Endothelial cell of umbilical vein (primary cell): ENCODE results near the gene ZBTB7C. TPM values are rescaled to one million over a fixed set of nuclear protein-coding genes. Genes with fewer than 3 reads are reported as not detected.

Experiments used
- BruUV-seq: library from RNA; stranded (reverse); fragments of 400-500 nt; replicated peaks from 2 replicates; lab custom pipeline; 2021; lab: Mats Ljungman, UMichigan
- CTCF ChIA-PET: fragments of 300-600, 350-600 bp; sonication (Branson Sonifier 250); formaldehyde crosslinking; loops from one replicate; lab custom pipeline; 2021; ENCODE audit warnings: antibody characterized with exemption, inconsistent platforms; lab: Charles Lee
- POLR2A ChIA-PET: fragments of 300-600, 350-600 bp; sonication (Branson Sonifier 250); formaldehyde crosslinking; loops from one replicate; lab custom pipeline; 2021; ENCODE audit warnings: antibody characterized with exemption, inconsistent platforms; lab: Charles Lee
- DNase-seq: peaks from one replicate; pipeline ENCODE4 v3.0.0-alpha.2; 2011; ENCODE audit warnings: low read depth, low spot score
- FAIRE-seq: peaks from 2 replicates; lab custom pipeline; 2011; peaks lifted over from hg19 to GRCh38; lab: Jason Lieb, UNC
- H2AFZ ChIP-seq: 2 replicates; pipeline ENCODE4 v1.6.0; 2012; ENCODE audit warnings: low read depth, low read length, control low read depth, inconsistent platforms
- H3K27ac ChIP-seq: 2 replicates; pipeline ENCODE4 v1.5.1; 2011; ENCODE audit warnings: low read depth, mild to moderate bottlenecking, control low read depth, low read length, moderate library complexity; ENCODE audit not compliant: insufficient read depth
- H3K27me3 ChIP-seq, 2 experiments: 2 replicates each; pipeline versions ENCODE4 v1.6.0 to v1.6.1; 2011; ENCODE audit warnings: low read length in 2 of 2, mixed read lengths in 1 of 2; ENCODE audit not compliant: control insufficient read depth in 2 of 2, insufficient read depth in 2 of 2
- H3K36me3 ChIP-seq, 2 experiments: 2 replicates in 1 of 2; 3 replicates in 1 of 2; pipeline ENCODE4 v1.5.1; 2011; ENCODE audit warnings: low read length in 2 of 2, mild to moderate bottlenecking in 1 of 2, moderate library complexity in 1 of 2; ENCODE audit not compliant: control insufficient read depth in 2 of 2, insufficient read depth in 2 of 2; ENCODE audit errors: extremely low read depth in 1 of 2
- H3K4me1 ChIP-seq: 3 replicates; pipeline ENCODE4 v1.5.1; 2011; ENCODE audit warnings: mild to moderate bottlenecking, low read length; ENCODE audit not compliant: control insufficient read depth, insufficient read depth; ENCODE audit errors: extremely low read depth
- H3K4me2 ChIP-seq: 2 replicates; pipeline ENCODE4 v1.6.1; 2011; ENCODE audit warnings: low read length, control low read depth, mixed read lengths; ENCODE audit not compliant: insufficient read depth
- H3K4me3 ChIP-seq, 3 experiments: fragments of 200-600 bp in 1 of 3; sonication (generic), shearing (Covaris generic) in 1 of 3; replicated peaks in 1 of 3; 2 replicates each; pipeline ENCODE4 v1.5.1; 2011 to 2016; ENCODE audit warnings: control low read depth in 3 of 3, low read length in 3 of 3, mild to moderate bottlenecking in 2 of 3, inconsistent platforms in 1 of 3, low read depth in 1 of 3, moderate library complexity in 1 of 3; ENCODE audit not compliant: insufficient read depth in 1 of 3
- H3K79me2 ChIP-seq: 2 replicates; pipeline ENCODE4 v1.6.0; 2012; ENCODE audit warnings: low read length, inconsistent platforms; ENCODE audit not compliant: control insufficient read depth, insufficient read depth
- H3K9ac ChIP-seq: replicated peaks from 2 replicates; pipeline ENCODE3; 2011; ENCODE audit warnings: low read length, control low read depth; ENCODE audit not compliant: insufficient read depth; ENCODE audit errors: extremely low read depth
- H3K9me1 ChIP-seq: replicated peaks from 3 replicates; pipeline ENCODE4 v1.6.0; 2011; ENCODE audit warnings: mild to moderate bottlenecking, low read length; ENCODE audit not compliant: control insufficient read depth, insufficient read depth; ENCODE audit errors: extremely low read depth
- H3K9me3 ChIP-seq: replicated peaks from 2 replicates; pipeline ENCODE4 v1.5.1; 2012; ENCODE audit warnings: low read length, inconsistent platforms; ENCODE audit not compliant: control insufficient read depth, insufficient read depth
- H4K20me1 ChIP-seq: replicated peaks from 2 replicates; pipeline ENCODE3; 2011; ENCODE audit warnings: mild to moderate bottlenecking, low read length; ENCODE audit not compliant: control insufficient read depth, insufficient read depth; ENCODE audit errors: extremely low read depth
- CTCF ChIP-seq, 2 donors: IDR thresholded peaks; 1 replicate in 1 of 2; 2 replicates in 1 of 2; pipeline ENCODE4 v1.5.1; 2011; ENCODE audit warnings: low read length in 2 of 2, mild to moderate bottlenecking in 2 of 2, moderate library complexity in 2 of 2, control low read depth in 1 of 2, inconsistent platforms in 1 of 2, low read depth in 1 of 2; ENCODE audit not compliant: insufficient read depth in 1 of 2; ENCODE audit errors: extremely low read depth in 1 of 2
- FOS ChIP-seq: IDR thresholded peaks from 2 replicates; pipeline ENCODE4 v1.6.1; 2011; ENCODE audit warnings: mild to moderate bottlenecking, low read length, moderate library complexity, borderline replicate concordance; ENCODE audit not compliant: insufficient read depth
- JUN ChIP-seq: IDR thresholded peaks from 2 replicates; pipeline ENCODE4 v1.6.1; 2011; ENCODE audit warnings: borderline replicate concordance, low read depth; ENCODE audit not compliant: insufficient read length, insufficient read depth
- MYC ChIP-seq: IDR thresholded peaks from one replicate; pipeline ENCODE4 v1.6.1; 2011; ENCODE audit warnings: mild to moderate bottlenecking, low read depth, low read length
- POLR2A ChIP-seq: IDR thresholded peaks from 2 replicates; pipeline ENCODE4 v1.6.1; 2012; ENCODE audit warnings: low read depth, mild to moderate bottlenecking, control low read depth, low read length
- POLR2AphosphoS5 ChIP-seq: IDR thresholded peaks from 2 replicates; pipeline ENCODE4 v1.6.1; 2012; ENCODE audit warnings: low read depth, mild to moderate bottlenecking, control low read depth, low read length, moderate library complexity; ENCODE audit not compliant: insufficient read depth
- dilution Hi-C: fragments of 300-500 bp; cut with MboI; formaldehyde crosslinking; loops from one replicate; pipeline ENCODE4 v1.15.0; 2019; ENCODE audit warnings: low sequenced_read_pairs; ENCODE audit not compliant: extremely low pct_ligation_motif_present
- intact Hi-C: fragments of 100-400 bp; cut with micrococcal nuclease; formaldehyde crosslinking; loops from one replicate; pipeline ENCODE4 v1.10.0; 2022
- polyA plus RNA-seq, 4 experiments: library from polyadenylated mRNA; depleted of rRNA in 3 of 4; stranded (reverse) in 3 of 4; unstranded in 1 of 4; fragments of >200 nt; gene quantifications; 2 replicates each; pipeline versions ENCODE4 v1.2.1 to v1.2.3, GENCODE V29; 2011 to 2012; ENCODE audit warnings: missing spikeins in 1 of 4
- total RNA-seq: library from RNA; stranded (reverse); gene quantifications from 2 replicates; pipeline ENCODE4 v1.2.3, GENCODE V29; 2021

The ZBTB7C gene
- total and polyA plus RNA-seq, 2 donors (not counting 3 experiments of a cell fraction or from before 2014, with no cell fraction given): not detected

GRCh38 chr18:48074929-48075706, 334.1 kb downstream of the ZBTB7C start:
- Histone ChIP-seq H4K20me1 (no peaks in the 10 kb centered on the region), H3K4me1 (no peaks in the 10 kb centered on the region), H3K27me3 (peaks cover 0 to 12% of the 10 kb centered on the region in 2 experiments), H3K79me2 (no peaks in the 10 kb centered on the region), H3K27ac (no peak overlapping the region), H3K9ac (no peak overlapping the region), H2AFZ (no peak overlapping the region), H3K9me1 (no peaks in the 10 kb centered on the region), H3K4me3 (no peak overlapping the region), H3K4me2 (no peak overlapping the region), H3K36me3 (no peaks in the 10 kb centered on the region), H3K9me3 (no peaks in the 10 kb centered on the region)
- BruUV-seq: no TSS peak
- TF ChIP-seq JUN: no peak
- TF ChIP-seq CTCF (IDR thresholded peaks at IDR 0.05; ENCODE audit: extremely low read depth in 1 of 2, insufficient read depth in 1 of 2, low read depth in 1 of 2, low read length in 2 of 2): no peak
- TF ChIP-seq MYC: no peak
- TF ChIP-seq POLR2A: no peak
- no peak for TF ChIP-seq FOS
- TF ChIP-seq POLR2AphosphoS5: no peak
- intact Hi-C loops: no loop called here
- no peak for FAIRE-seq
- POLR2A ChIA-PET: no interaction called here
- DNase-seq: no peak
- dilution Hi-C loops: no loop called here
- CTCF ChIA-PET: interaction anchor here (1.0 kb wide), 1 partner anchor 13 kb away, joined by 3 read pairs; no protein-coding TSS in a partner anchor
